Measurements from ENCODE around the gene CCDC86. TPM values are rescaled to one million over a fixed set of nuclear protein-coding genes. Genes with fewer than 3 reads are reported as not detected.

The CCDC86 gene
- total RNA-seq, 2 donors from 2014 or later = 10.9 to 32.1 TPM

DNA sequence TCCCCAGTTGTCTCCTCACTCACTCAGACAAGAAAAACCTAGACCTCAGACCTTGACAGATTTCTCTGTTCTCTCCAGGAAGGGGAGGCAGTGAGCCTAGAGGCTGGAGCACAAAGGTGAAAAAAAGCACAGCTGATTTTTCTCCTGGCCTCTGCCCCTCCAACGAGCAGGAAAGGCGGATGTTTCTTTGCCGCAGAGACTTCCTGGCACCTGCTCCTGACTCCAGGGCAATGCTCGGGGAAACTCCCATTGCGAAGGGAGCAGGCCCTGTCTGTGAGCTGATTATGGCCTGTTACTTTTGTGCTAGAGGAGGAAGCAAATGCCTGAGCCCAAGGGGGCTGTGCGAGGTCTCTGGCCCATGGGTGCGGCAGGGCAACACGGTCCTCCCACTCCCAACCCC is 31.3 kb upstream of the CCDC86 start:
- Histone ChIP-seq H3K9ac (ENCODE audit: low read depth in 2 of 2, low read length in 2 of 2) (no peak overlapping the region), H3K27me3 (no peaks in the 10 kb centered on the region), H3K27ac (no peak overlapping the region), H3K9me3 (no peaks in the 10 kb centered on the region), H3K4me1 (no peaks in the 10 kb centered on the region), H3K36me3 (no peaks in the 10 kb centered on the region), H3K4me3 (no peak overlapping the region)
- DNase-seq = peak; percentile 55
- TF ChIP-seq, protein P1, sequence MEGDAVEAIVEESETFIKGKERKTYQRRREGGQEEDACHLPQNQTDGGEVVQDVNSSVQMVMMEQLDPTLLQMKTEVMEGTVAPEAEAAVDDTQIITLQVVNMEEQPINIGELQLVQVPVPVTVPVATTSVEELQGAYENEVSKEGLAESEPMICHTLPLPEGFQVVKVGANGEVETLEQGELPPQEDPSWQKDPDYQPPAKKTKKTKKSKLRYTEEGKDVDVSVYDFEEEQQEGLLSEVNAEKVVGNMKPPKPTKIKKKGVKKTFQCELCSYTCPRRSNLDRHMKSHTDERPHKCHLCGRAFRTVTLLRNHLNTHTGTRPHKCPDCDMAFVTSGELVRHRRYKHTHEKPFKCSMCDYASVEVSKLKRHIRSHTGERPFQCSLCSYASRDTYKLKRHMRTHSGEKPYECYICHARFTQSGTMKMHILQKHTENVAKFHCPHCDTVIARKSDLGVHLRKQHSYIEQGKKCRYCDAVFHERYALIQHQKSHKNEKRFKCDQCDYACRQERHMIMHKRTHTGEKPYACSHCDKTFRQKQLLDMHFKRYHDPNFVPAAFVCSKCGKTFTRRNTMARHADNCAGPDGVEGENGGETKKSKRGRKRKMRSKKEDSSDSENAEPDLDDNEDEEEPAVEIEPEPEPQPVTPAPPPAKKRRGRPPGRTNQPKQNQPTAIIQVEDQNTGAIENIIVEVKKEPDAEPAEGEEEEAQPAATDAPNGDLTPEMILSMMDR (IDR thresholded peaks at IDR 0.05) = no peak
- intact Hi-C loops (cut with DNase I) = no loop called here

DNA sequence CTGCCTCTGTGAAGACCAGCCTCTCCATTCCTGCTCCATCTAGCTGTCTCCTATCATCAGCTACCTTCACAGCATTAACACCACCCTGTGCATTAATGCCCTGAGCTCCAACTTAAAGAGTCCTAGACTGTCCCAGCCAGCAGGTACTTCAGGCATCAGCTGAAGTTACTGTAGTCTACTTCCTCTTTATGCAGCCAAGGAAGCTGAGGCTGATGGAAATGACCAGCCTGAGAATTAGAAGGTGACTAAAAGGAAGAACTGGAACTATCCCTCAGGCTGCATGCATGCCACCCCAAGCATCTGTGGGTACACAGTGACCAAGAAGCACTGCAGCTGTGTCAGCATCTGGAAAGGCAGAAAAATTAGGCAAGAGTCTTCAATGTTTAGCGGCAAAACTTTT is 28.6 kb upstream of the CCDC86 start:
- no peak for DNase-seq
- Histone ChIP-seq H3K9me3 (no peaks in the 10 kb centered on the region), H3K4me3 (no peak overlapping the region), H3K9ac (ENCODE audit: low read depth in 2 of 2, low read length in 2 of 2) (no peak overlapping the region), H3K27ac (no peak overlapping the region), H3K36me3 (no peaks in the 10 kb centered on the region), H3K27me3 (no peaks in the 10 kb centered on the region), H3K4me1 (no peaks in the 10 kb centered on the region)
- TF ChIP-seq, protein P1 (IDR thresholded peaks at IDR 0.05) = no peak
- intact Hi-C loops (cut with DNase I) = no loop called here

DNA sequence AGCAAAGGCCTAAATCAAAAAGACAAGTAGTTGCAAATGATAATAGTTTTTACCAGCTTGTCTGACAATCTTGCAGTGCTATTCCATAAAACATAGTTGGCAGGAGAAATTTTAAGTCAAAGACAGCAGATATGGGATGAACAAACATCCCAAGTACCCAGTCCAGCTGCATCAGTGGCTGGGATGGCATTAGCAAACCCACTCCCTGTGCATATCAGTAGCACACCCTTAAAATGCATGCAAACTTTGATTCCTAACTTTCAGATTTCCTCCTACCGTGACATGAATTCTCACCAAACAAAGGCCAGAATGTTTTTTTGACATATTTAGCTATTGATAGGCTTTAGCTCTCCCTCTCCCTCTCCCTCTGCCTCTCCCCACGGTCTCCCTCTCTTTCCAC is 27.8 kb upstream of the CCDC86 start:
- H3K4me1 ChIP-seq = no peaks in the 10 kb centered on the region
- no peaks in the 10 kb centered on the region for H3K9me3 ChIP-seq
- no peak overlapping the region for H3K27ac ChIP-seq
- no peaks in the 10 kb centered on the region for H3K36me3 ChIP-seq
- no peak for DNase-seq
- intact Hi-C loops (cut with DNase I) = no loop called here
- no peak overlapping the region for H3K4me3 ChIP-seq
- H3K9ac ChIP-seq (ENCODE audit: low read depth in 2 of 2, low read length in 2 of 2) = no peak overlapping the region
- TF ChIP-seq, protein P1 (IDR thresholded peaks at IDR 0.05) = no peak
- no peaks in the 10 kb centered on the region for H3K27me3 ChIP-seq

DNA sequence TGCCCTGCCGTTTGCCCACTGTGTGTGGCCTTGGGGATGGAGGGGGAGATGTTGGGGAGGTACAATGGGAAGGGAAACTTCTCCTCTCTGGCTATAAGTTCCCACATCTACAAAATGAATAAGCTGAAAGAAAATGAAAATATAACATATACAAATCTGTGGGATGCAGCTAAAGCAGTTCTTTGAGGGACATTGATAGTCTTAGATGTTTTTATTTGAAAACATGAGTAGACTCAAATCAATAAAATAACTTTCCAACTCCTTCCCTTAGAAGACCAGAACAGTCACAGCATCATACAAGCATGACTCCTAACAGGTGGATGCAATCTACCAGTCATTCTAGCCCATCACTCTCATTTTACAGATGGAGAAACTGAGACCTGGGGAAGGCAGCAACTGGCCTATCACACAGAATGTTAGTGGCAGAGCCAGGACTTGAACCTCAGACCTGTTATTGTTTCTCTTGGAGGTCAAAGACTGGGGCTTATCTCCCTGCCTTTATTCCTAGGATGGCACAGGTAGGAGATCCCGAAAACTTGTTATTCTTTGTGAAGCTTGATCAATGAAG is 25.2 kb upstream of the CCDC86 start:
- no peaks in the 10 kb centered on the region for H3K4me1 ChIP-seq
- H3K36me3 ChIP-seq = no peaks in the 10 kb centered on the region
- DNase-seq = no peak
- no peaks in the 10 kb centered on the region for H3K27me3 ChIP-seq
- H3K4me3 ChIP-seq = no peak overlapping the region
- intact Hi-C loops (cut with DNase I) = no loop called here
- TF ChIP-seq, protein P1 (IDR thresholded peaks at IDR 0.05) = no peak
- H3K9ac ChIP-seq (ENCODE audit: low read depth in 2 of 2, low read length in 2 of 2) = no peak overlapping the region
- H3K27ac ChIP-seq = no peak overlapping the region
- H3K9me3 ChIP-seq = no peaks in the 10 kb centered on the region

DNA sequence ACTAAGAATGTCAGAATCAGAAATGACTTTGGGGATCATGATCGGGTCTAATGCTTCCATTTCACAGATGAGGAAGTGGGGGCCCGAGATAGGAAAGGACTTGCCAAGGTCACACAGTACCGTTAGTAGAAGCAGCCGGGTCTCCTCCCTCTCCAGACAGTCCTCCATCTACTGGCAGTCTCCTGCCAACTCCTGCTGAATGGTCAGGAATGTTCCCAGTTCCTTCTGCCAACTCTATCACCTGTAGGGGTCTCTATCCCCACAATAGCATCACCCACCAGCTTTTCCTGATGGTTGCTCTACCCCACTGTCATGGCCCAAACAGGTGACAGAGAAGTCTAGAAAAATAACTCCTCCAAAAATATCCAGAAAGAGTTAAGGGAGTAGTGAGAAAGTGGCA is 23.9 kb upstream of the CCDC86 start:
- intact Hi-C loops (cut with DNase I) = no loop called here

More for the DNA sequence above, 23.9 kb upstream of the CCDC86 start:
- H3K36me3 ChIP-seq = no peaks in the 10 kb centered on the region
- TF ChIP-seq, protein P1 (IDR thresholded peaks at IDR 0.05) = no peak
- H3K4me1 ChIP-seq = no peaks in the 10 kb centered on the region
- no peaks in the 10 kb centered on the region for H3K9me3 ChIP-seq
- H3K4me3 ChIP-seq = no peak overlapping the region
- DNase-seq = no peak
- H3K27ac ChIP-seq = no peak overlapping the region
- no peak overlapping the region for H3K9ac ChIP-seq (ENCODE audit: low read depth in 2 of 2, low read length in 2 of 2)
- no peaks in the 10 kb centered on the region for H3K27me3 ChIP-seq
